GM19397 (cell line): Measurements from ENCODE around the gene LSG1.
"Not testable (repeated sequence)": the region's sequence is repeated elsewhere in the genome, so short reads cannot be mapped to it uniquely, and the experiment has no call there.

Experiments
- ATAC-seq: cut with Tn5 transposase; IDR thresholded peaks from one replicate; pipeline ENCODE4 v1.9.1; 2021; ENCODE audit warnings: mild to moderate bottlenecking, moderate library complexity; ENCODE audit not compliant: unreplicated experiment

The LSG1 gene

DNA sequence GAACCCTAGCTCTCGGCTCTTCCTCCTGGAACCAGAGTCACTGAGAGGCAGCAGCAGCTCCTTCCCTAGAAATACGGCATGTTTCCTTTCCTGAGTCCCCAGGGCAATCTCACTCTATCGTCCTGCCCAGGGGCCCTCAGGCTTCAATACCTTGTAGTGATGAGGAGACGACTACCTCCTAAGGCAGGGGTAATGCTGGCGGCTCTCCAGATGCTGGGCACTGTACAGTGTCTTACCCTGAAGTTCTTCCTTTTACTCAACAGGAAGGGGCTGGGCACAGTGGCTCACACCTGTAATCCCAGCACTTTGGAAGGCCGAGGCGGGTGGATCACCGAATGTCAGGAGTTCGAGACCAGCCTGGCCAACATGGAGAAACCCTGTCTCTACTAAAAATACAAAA, 52.2 kb downstream of the LSG1 start:
- no peak for ATAC-seq

DNA sequence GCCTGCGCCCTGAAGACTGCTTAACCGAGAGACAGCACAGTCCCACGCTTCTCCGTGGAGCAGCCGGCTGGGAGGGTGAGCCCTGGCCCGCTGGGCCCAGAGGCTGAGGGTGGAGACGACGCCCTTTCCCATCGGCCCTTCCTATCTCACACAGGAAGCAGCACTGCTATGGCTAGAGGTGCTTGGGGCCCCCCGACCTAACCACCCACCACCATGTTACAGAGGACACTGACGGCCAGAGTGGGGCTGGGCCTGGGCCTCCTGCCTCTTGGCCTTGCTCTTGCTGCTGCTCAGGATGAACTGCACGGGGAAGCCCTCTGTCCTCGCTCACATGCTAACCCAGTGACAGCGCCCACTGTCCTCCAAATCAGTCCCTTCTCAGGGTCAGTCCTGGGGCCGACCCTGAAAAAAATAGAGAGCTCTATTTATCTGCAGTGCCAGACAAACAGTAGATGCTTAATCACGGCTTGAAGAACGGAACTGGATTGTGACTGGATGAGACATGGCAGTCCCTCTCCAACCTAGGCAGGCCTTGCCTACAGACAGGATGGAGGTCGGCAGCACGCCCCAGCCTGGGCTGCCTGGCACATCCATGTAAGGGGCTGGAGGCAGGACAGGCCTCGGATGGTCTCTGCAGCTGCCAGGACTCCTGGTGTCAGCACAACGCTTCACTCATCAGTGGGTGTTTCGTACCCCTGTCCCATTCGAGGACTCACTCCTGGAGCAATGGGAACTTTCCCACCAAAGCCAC, 53.0 kb downstream of the LSG1 start:
- no peak for ATAC-seq

DNA sequence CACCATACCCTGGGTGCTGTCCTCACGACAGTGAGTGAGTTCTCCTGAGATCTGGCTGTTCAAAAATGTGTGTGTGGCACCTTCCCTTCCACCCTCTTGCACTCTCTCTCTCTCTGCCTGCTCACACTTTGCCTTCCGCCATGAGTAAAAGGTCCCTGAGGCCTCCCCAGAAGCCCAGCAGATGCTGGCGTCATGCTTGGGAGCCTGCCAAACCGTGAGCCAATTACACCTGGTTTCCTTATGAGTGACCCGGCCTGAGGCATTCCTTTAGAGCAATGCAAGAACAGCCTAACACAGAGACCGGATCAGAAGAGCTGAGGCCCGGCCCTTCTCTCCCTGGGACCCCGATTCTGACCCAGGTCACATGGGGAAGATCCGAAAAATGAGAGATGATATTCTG, 54.2 kb downstream of the LSG1 start:
- no peak for ATAC-seq

DNA sequence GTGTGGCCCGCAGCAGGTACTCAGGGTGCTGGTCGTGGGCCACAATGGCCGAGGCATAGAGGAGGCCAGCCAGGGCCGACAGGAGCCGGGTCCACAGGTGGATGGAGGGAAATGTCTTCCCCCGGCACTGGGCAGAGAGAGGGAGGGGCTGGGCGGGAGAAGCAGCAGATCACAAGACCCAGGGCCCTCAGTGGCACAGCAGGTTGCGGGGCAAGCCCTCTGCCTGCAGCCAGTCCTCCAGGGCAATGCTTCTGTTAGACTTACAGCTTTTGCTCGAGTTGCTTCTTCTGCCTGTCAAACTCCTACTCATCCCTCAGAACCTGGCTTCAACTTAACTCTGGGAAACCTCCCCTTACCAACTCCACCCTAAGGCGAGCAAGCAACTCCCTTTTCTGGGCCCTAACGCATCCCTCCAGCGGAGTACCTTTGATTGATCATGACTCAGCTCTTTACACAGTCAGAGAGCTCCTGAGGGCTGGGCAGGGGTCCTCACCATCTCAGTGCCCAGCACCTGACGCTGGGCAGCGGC, 54.8 kb downstream of the LSG1 start:
- ATAC-seq: no peak

DNA sequence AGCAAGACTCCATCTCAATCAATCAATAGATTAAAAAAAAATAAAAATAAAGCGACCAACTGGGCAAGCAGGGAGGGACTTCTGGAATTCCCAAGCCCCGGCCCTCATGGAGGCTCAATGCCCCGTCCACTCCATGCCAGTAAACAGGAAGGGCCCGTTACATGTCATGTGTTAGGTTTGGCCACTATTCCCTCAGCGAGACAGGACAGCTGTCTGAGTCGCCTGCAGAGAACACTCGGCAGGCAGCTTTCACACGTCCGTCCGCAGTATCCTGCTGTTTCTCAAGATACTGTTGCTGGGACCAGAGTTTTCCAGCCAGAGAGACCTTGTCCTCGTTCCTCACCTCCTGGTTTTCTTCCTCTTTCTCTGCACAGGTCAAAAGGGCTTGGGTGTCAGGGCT, 56.8 kb downstream of the LSG1 start:
- ATAC-seq: no peak

DNA sequence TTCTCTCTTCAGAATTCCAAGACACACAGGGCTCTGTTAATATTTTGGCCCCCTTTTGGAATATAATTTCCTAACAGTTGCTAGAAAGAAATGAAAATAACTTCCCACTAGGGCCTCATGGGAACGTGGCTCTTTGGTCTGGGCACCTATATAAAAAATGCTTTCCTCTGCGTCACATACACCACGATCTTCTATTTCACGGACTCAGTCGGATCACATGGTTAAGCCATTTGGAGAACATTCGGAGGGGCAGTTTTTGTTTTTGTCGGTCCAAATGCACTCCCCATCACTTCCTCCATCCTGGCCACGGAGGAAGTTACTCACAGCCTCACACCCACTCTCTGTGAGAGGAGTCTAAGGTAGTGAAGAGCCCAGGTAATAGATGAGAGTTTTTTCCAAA, 59.8 kb downstream of the LSG1 start:
- ATAC-seq: no peak

DNA sequence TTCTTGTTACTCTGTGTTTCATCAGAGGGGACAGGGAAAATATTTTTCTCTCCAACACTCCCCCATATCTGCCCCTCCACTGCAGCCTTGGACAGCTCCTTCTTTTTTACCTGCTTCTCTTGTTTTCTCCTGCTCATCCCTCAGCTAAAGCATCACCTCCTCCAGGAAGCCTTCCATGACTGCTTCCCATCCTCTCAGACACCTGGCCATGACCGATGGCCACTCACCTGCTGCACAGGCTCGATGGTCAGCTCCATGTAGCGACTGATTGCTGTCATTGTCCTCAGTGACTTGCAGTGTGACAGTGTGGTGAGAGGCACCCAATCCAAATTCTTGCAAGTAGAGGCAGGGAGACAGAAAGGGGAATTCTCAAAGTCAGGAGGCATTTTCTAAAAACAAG, 61.3 kb downstream of the LSG1 start:
- no peak for ATAC-seq

DNA sequence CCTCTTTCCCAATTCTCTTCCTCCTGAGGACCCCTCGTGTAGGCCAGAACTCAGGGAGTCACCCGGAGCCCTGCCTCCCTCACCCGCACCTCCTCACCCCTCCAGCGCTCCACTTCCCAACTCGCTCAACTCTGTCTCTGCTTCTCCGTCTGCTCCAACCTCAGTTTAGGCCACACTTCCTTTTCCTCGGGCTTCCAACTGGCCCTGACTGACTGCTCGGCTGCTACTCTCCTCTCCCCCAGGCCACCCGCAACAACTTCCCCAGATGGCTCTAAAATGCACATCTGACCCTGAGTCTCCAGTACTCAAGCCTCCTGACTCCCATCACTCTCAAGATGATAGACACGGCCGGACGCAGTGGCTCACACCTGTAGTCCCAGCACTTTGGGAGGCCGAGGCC, 62.4 kb downstream of the LSG1 start:
- no peak for ATAC-seq

DNA sequence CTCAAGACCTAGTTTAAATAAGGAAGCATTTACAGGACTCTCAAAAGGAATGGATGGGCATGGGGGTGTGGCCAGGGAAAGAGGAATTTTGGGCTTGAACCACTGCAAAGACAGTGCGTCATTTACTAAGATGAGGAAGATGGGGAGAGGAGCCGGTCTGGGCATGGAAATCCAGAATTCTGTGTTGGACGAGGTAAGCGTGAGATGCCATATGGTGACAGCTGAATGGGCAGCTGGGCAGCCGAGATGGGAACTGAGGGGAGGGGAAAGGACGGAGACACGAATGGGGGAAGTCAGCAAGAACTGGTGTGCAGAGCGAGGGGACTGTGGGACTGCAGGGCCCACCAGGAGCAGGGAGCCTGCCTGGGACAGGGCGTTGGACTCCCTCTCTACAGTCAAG, 63.0 kb downstream of the LSG1 start:
- ATAC-seq: no peak

DNA sequence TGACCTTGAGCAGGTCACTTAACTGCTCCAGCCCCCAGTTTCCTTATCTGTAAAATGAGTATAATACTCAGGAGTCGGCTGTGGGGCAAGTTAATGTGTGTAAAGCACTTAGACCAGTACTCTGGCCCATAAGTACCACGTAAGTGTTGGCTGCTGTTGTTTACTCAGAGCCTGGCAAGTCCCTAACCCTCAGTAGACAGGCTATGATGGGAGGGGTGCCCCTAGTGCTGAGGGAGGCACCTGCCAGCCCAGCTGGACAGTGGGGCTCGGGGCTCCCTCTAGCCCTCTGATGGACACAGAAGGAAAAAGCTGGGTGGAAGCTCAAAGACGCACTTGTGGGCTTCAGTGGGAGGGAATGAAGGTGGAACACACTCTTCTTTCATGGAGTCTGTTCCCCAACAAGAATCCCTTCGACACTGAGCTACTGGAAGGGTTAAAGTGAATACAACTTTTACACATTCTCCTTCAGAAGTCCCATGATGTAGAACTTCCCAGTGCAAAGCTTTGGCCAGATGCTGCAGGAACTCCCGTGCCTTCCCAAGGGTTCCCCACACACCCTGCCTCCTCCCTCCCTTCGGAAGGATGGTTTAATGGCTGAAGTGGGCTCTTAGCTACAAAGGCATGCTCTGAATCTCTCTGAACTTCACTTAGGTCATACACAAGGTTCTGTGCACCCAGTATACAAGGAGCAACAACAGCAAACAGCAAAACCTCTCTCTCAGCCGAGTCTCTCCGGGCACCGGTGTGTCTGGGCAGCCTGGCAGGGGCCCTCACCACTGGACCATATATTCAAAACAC, 64.2 kb downstream of the LSG1 start:
- no peak for ATAC-seq

DNA sequence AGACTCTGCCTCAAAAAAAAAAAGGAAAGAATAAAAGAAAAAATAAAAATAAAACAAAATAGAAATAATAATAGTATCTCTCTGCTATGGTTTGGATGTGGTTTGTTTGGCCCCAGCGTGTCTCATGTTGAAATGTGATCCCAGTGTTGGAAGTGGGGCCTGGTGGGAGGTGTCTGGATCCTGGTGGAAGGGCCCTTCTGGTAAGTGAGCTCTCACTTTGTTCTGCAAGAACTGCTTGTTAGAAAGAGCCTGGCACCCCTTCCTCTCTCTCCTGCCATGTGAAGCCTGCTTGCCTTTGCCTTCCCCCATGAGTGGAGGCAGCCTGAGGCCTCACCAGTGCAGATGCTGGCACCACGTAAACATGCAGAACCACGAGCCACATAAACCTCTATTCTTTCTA, 65.0 kb downstream of the LSG1 start:
- no peak for ATAC-seq

DNA sequence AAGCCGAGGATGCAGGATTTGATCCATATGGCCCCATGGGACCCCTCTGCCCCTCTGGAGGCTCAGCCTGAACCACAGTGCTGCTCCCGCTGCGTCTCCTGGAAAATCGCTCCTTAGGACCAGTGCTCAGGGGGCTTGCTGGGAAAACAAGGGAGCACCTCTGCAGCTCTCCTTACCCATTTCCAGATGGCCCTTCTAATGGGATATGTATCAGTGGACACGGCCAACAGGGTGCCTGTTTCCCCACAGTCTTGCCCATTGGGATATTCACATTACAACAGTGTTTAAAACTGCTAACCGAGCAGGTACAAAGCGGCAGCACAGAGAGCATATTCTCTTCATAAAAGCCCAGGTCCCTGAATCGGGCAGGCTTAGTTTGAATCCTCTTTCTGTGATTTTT, 65.8 kb downstream of the LSG1 start:
- ATAC-seq: no peak

DNA sequence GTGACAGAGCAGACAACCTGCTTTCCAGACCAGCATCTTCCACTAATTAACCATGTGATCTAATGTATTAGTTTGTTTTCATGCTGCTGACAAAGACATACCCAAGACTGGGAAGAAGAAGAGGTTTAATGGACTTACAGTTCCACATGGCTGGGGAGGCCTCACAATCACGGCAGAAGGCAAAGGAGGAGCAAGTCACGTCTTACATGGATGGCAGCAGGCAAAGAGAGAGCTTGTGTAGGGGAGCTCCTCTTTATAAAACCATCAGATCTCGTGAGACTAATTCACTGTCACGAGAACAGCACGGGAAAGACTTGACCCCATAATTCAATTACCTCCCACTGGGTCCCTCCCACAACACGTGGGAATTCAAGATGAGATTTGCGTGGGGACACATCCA, 66.7 kb downstream of the LSG1 start:
- not testable (repeated sequence) for ATAC-seq

DNA sequence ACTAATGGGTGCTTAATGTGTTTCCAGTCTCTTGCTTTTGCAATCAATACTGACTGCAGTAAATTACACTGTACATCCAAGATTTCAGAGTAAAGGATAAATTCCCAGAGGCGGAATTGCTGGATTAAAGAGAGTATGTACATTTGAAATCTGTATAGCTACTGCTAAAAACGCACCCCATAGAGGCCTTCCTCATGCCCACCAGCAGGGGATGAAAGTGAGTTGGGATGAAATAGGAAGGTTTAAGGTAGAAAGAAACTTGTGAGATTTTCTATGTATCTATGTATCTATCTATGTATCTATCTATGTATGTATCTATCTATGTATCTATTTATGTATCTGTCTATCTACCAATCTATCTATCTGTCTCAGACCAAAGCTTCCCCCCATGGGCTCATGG, 67.2 kb downstream of the LSG1 start:
- no peak for ATAC-seq

DNA sequence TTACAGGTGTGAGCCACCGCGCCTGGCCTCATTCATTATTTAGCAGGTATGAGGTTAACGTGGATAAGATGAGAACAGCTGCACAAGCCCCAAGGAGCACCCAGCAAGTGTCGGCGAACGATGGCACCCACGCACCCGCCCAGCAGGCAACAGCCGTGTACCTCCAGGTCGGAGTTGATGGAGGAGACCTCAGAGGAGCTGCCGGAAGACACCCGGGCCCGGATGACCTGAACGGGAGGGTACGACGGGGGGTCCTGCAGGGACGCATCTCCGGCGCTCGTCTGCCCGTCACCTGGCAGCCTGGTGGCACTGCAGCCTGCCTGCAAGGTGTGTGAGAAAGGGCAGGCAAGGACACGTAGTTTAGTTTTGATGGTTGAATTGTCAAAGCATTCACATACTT, 67.9 kb downstream of the LSG1 start:
- no peak for ATAC-seq

DNA sequence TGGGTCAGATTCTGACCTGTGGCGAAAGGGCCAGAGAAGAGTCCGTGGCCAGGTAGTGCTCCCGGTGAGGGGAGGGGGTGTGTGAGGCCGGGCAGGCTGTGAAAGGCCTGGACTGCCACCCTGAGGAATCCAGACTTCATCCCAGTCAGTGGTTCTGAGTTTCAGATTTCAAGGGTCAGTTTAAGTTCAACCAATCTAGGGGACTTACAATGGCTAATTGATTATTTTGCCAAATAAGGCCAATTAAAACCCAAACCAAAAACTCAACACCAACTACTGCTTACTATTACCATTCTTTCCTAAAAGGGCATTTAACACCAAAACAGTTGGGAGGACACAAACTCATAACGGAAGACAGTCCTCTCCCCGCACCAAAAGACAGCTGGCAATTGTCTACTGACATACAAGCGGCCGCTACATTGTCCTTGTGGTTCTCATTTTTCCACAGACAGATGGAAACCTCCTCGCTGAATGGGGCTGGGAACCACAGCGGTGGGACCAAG, 69.3 kb downstream of the LSG1 start:
- no peak for ATAC-seq

DNA sequence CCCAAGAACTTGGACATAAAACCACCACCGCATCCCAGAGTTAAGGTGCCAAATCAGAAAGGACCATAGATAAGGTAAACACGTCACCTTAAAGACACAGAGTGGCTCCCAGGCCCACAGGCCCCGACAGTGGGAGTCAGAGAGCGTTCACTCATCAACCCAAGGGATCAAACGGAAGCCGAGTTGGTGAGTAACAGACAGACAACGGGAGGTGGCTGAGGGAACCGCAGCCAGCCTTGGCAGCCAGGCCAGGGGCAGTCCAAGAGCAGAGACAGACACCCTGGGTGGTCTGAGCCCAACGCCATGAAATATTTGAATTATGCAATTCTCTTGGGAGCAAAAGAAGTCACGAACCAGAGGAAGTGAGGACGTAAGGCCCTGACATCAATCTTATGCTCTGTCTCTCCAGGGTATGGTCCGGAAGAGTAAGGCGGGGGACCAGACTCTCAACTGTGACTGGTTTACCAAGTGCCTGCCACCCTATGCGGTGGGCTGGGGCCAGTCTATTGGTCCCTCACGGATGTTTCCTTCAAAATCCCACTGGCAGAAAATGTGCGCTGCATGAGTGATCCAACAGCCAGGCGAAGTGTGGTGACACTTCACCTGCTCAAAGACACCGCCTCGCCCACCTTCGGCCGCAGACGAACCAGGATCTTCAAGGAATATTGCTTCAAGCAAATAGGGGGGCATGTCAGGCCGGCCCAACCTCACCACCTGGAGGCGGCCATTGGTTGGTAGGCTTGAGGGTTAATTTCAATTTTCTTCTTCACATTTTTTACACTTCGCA, 73.0 kb downstream of the LSG1 start:
- no peak for ATAC-seq

DNA sequence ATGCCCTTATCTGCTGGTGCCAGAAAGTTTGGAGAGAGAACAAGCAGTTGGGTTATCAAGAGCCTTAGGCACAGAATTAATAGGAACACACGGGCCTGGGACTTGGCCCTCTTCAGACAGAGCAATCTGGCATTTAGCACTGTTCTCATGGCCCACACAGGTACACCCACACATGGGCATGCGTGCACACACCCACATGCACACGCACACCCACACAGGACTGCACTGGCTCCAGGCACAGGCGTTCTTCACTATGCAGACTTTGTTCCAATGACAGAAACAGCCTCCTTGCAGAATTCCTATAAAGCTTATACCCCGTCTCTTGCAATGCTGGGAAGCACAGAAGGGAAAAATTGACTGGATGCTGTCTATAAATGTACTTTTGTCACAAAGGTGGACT, 75.1 kb downstream of the LSG1 start:
- no peak for ATAC-seq

DNA sequence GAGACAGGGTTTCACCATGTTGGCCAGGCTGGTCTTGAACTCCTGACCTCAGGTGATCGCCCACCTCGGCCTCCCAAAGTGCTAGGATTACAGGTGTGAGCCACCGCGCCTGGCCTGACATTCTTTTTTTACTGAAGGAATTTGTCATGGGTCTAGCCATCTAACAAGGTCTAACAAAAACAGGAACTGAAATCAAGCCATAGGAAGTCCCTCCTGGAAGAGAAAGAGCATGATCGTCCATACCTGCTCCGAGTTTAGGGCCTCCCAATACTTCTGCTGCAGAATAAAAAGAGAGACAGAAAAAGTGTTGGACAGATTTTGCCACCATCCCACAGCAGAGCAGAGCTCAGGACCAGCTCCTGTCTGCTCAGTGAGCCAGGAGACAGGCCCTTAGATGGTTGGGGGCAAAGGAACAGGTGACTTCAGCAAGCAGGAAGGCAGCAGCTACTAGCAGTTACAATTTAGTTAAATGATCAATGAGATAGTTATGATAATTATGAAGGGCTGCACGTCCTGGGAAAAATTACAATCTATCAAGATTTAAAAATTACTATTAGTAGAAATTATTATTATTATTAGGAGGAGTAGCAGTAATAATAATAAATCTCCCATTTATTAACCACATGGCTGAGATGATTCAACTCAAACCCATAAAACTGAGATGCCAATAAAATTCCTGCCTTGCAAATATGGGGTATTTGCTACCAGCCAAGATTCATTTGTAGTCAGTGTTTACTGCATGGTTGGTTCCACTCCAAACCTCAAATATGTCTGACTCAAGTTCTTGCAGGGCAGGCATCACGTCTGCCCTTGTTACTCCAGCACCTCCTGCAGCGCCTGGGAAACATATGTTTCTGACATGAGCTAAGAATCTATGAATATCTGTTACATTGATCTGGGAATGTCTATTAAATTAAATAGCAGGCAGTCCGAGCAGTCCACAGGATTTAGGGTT, 78.9 kb downstream of the LSG1 start:
- ATAC-seq: no peak
